HepG2 (cell line): Measurements from ENCODE around the gene PCSK5.

ENCODE experiments used
- CREB1 ChIP-seq, 2 experiments: fragments of 450-650 bp in 1 of 2; IDR thresholded peaks; 2 replicates each; pipeline ENCODE4 v1.6.1; 2016 to 2017; ENCODE audit warnings: control low read depth in 1 of 2, mild to moderate bottlenecking in 1 of 2, missing compliant biosample characterization in 1 of 2, missing genetic modification characterization in 1 of 2
- CTCF ChIP-seq: sonication (generic); formaldehyde crosslinking; IDR thresholded peaks from 2 replicates; pipeline ENCODE4 v1.5.0; 2020; ENCODE audit warnings: mild to moderate bottlenecking, missing genetic modification reagents, moderate library complexity
- POLR2AphosphoS5 ChIP-seq: IDR thresholded peaks from 2 replicates; pipeline ENCODE4 v1.6.1; 2012; ENCODE audit warnings: low read depth, low read length
- RELA ChIP-seq: sonication (generic); formaldehyde crosslinking; IDR thresholded peaks from 2 replicates; pipeline ENCODE4 v1.4.0; 2020; ENCODE audit warnings: missing genetic modification reagents
- REST ChIP-seq, 2 experiments: IDR thresholded peaks; 2 replicates each; pipeline ENCODE4 v1.6.1; 2011 to 2012; ENCODE audit warnings: low read length in 2 of 2, borderline replicate concordance in 1 of 2, low read depth in 1 of 2, mild to moderate bottlenecking in 1 of 2, moderate library complexity in 1 of 2
- RXRA ChIP-seq: sonication (generic); formaldehyde crosslinking; IDR thresholded peaks from 2 replicates; pipeline ENCODE4 v1.5.1; 2020; ENCODE audit warnings: missing genetic modification reagents
- XRCC5 ChIP-seq: fragments of 200-400 bp; formaldehyde crosslinking; optimal IDR thresholded peaks from 2 replicates; pipeline ENCODE3; 2017; ENCODE audit warnings: mild to moderate bottlenecking, low read length

- TF ChIP-seq RXRA (CRISPR knock-in tag), result no peak
- no peak for TF ChIP-seq XRCC5
- TF ChIP-seq CREB1 (IDR thresholded peaks at IDR 0.05), result no peak
- no peak for TF ChIP-seq CREB1 (CRISPR knock-in tag; IDR thresholded peaks at IDR 0.05)
- TF ChIP-seq REST (IDR thresholded peaks at IDR 0.05; ENCODE audit: borderline replicate concordance in 1 of 2, low read depth in 1 of 2, low read length in 2 of 2), result no peak
- no peak for TF ChIP-seq POLR2AphosphoS5
- TF ChIP-seq CTCF (CRISPR knock-in tag), result no peak
- no peak for TF ChIP-seq RELA (CRISPR knock-in tag)
Measured at GRCh38 chr9:76359365-76359764, 468.9 kb downstream of the PCSK5 start.
